K562 (cell line): ENCODE measurements around the gene ANO4. TPM values are rescaled to one million over a fixed set of nuclear protein-coding genes. Genes with fewer than 3 reads are reported as not detected.

ENCODE experiments used
- ATAC-seq: fragments of 200-7000 bp; cut with Tn5 transposase; 3 replicates; pipeline ENCODE4 v1.9.1; 2020; ENCODE audit warnings: moderate library complexity
- BruUV-seq: library from RNA; stranded (reverse); fragments of 400-500 nt; replicated peaks from 2 replicates; lab custom pipeline; 2021; lab: Mats Ljungman, UMichigan
- CTCF ChIA-PET: fragments of 300-600 bp; formaldehyde crosslinking; extraction: SDS; loops from one replicate; lab custom pipeline; 2021; ENCODE audit warnings: low intra/inter-chr PET ratio; lab: Yijun Ruan, JAX
- POLR2A ChIA-PET: fragments of 300-600, 350-650 bp; sonication (Branson Sonifier 250); formaldehyde crosslinking; extraction: SDS; loops from one replicate; lab custom pipeline; 2021; ENCODE audit warnings: antibody characterized with exemption, inconsistent platforms; lab: Yijun Ruan, JAX
- DNase-seq, 4 experiments: peaks; one replicate each; pipeline versions ENCODE4 v3.0.0 to v3.0.0-alpha.2; 2011 to 2018; ENCODE audit warnings: low spot score in 3 of 4, mixed read lengths in 3 of 4; ENCODE audit errors: extremely low read depth in 1 of 4
- FAIRE-seq: peaks from 2 replicates; lab custom pipeline; 2011; peaks lifted over from hg19 to GRCh38; lab: Jason Lieb, UNC
- H2AFZ ChIP-seq: 2 replicates; pipeline ENCODE4 v1.6.0; 2011; ENCODE audit warnings: low read depth, low read length, control low read depth, inconsistent platforms
- H3K27ac ChIP-seq: fragments of 200-600 bp; 3 replicates; pipeline ENCODE4 v1.8.0; 2011; ENCODE audit warnings: low read depth, mild to moderate bottlenecking, control low read depth, inconsistent platforms, low read length, moderate library complexity, mixed read lengths; ENCODE audit errors: extremely low read depth
- H3K27me3 ChIP-seq, 2 experiments: fragments of 300-600 bp in 1 of 2; 2 replicates in 1 of 2; 3 replicates in 1 of 2; pipeline versions ENCODE4 v1.6.0 to v1.8.0; 2011; ENCODE audit warnings: inconsistent platforms in 2 of 2, low read length in 2 of 2, mild to moderate bottlenecking in 1 of 2, mixed read lengths in 1 of 2, moderate library complexity in 1 of 2; ENCODE audit not compliant: control insufficient read depth in 2 of 2, insufficient read depth in 2 of 2
- H3K36me3 ChIP-seq: fragments of 300-600 bp; 3 replicates; pipeline ENCODE4 v1.8.0; 2011; ENCODE audit warnings: mild to moderate bottlenecking, low read length, inconsistent platforms; ENCODE audit not compliant: control insufficient read depth, insufficient read depth
- H3K4me1 ChIP-seq, 2 experiments: fragments of 200-600 bp in 1 of 2; replicated peaks in 1 of 2; 2 replicates in 1 of 2; 3 replicates in 1 of 2; pipeline versions ENCODE4 v1.5.1 to v1.8.0; 2011; ENCODE audit warnings: inconsistent platforms in 2 of 2, low read length in 2 of 2, mild to moderate bottlenecking in 1 of 2, mixed read lengths in 1 of 2, moderate library complexity in 1 of 2; ENCODE audit not compliant: control insufficient read depth in 2 of 2, insufficient read depth in 2 of 2
- H3K4me2 ChIP-seq: 2 replicates; pipeline ENCODE4 v1.6.1; 2011; ENCODE audit warnings: low read length, control low read depth, inconsistent platforms, mixed read lengths; ENCODE audit not compliant: insufficient read depth
- H3K4me3 ChIP-seq: fragments of 200-600 bp; sonication (generic), shearing (Covaris generic); 2 replicates; pipeline ENCODE4 v1.5.1; 2016; ENCODE audit warnings: control low read depth, inconsistent platforms
- H3K79me2 ChIP-seq: fragments of 200-600 bp; 3 replicates; pipeline ENCODE4 v1.8.0; 2011; ENCODE audit warnings: low read length, inconsistent platforms; ENCODE audit not compliant: control insufficient read depth, insufficient read depth
- H3K9ac ChIP-seq, 2 experiments: 2 replicates each; pipeline versions ENCODE4 v1.6.0 to v1.6.1; 2011; ENCODE audit warnings: low read depth in 2 of 2, low read length in 2 of 2, control low read depth in 1 of 2, inconsistent platforms in 1 of 2, mild to moderate bottlenecking in 1 of 2, mixed read lengths in 1 of 2; ENCODE audit not compliant: insufficient read depth in 1 of 2
- H3K9me1 ChIP-seq: one replicate; pipeline ENCODE4 v1.6.0; 2011; ENCODE audit warnings: inconsistent platforms, mild to moderate bottlenecking, low read length, moderate library complexity; ENCODE audit not compliant: control insufficient read depth, insufficient read depth
- H3K9me3 ChIP-seq: replicated peaks from 2 replicates; pipeline ENCODE4 v1.5.1; 2011; ENCODE audit warnings: low read depth, low read length, inconsistent platforms; ENCODE audit not compliant: control insufficient read depth, insufficient read depth
- H4K20me1 ChIP-seq: replicated peaks from 2 replicates; pipeline ENCODE4 v1.6.1; 2011; ENCODE audit warnings: low read length, inconsistent platforms, mixed read lengths; ENCODE audit not compliant: control insufficient read depth, insufficient read depth
- ATF2 ChIP-seq: sonication (generic); formaldehyde crosslinking; IDR thresholded peaks from 2 replicates; pipeline ENCODE4 v1.8.1; 2022; ENCODE audit warnings: missing genetic modification reagents
- BRF1 ChIP-seq: IDR thresholded peaks from 3 replicates; pipeline ENCODE4 v1.6.1; 2011; ENCODE audit warnings: borderline replicate concordance, mild to moderate bottlenecking; ENCODE audit not compliant: insufficient read length; ENCODE audit errors: extremely low read depth
- FOXK1 ChIP-seq: sonication (generic); formaldehyde crosslinking; IDR thresholded peaks from 2 replicates; pipeline ENCODE4 v1.8.0; 2022; ENCODE audit warnings: missing genetic modification reagents, mild to moderate bottlenecking, borderline replicate concordance
- GATA2 ChIP-seq: sonication (generic); formaldehyde crosslinking; IDR thresholded peaks from 2 replicates; pipeline ENCODE4 v1.4.0; 2020; ENCODE audit warnings: mild to moderate bottlenecking, missing genetic modification reagents
- GATAD2A ChIP-seq: fragments of 450-650 bp; IDR thresholded peaks from 2 replicates; pipeline ENCODE4 v1.6.1; 2017
- HDAC3 ChIP-seq: fragments of 450-650 bp; IDR thresholded peaks from 2 replicates; pipeline ENCODE4 v1.6.1; 2018; ENCODE audit warnings: borderline replicate concordance, mild to moderate bottlenecking, moderate library complexity; ENCODE audit not compliant: partially characterized antibody
- HLTF ChIP-seq: fragments of 450-650 bp; IDR thresholded peaks from 2 replicates; pipeline ENCODE4 v1.6.1; 2016
- KLF13 ChIP-seq: fragments of 450-650 bp; IDR thresholded peaks from 2 replicates; pipeline ENCODE4 v1.6.1; 2016; ENCODE audit warnings: missing genetic modification characterization, low read depth, mild to moderate bottlenecking, missing compliant biosample characterization, moderate library complexity, borderline replicate concordance
- MED1 ChIP-seq: sonication (generic); formaldehyde crosslinking; IDR thresholded peaks from 2 replicates; pipeline ENCODE4 v1.8.1; 2023; ENCODE audit warnings: missing genetic modification reagents, borderline replicate concordance
- MYNN ChIP-seq, 2 experiments: sonication (generic); formaldehyde crosslinking in 1 of 2; IDR thresholded peaks; 2 replicates each; pipeline versions ENCODE4 v1.5.0 to v1.6.1; 2016 to 2020; ENCODE audit warnings: antibody characterized with exemption in 1 of 2, missing genetic modification reagents in 1 of 2
- PURB ChIP-seq: sonication (generic); formaldehyde crosslinking; IDR thresholded peaks from 2 replicates; pipeline ENCODE4 v1.9.0; 2021; ENCODE audit warnings: low read depth, mild to moderate bottlenecking, missing genetic modification reagents
- ZC3H11A ChIP-seq: IDR thresholded peaks from 2 replicates; pipeline ENCODE4 v1.6.1; 2012; ENCODE audit warnings: low read depth, low read length, improper control_type of control experiment
- ZKSCAN3 ChIP-seq: fragments of 250-450 bp; sonication (Bioruptor Pico); IDR thresholded peaks from 2 replicates; pipeline ENCODE4 v1.4.0; 2020
- ZNF280A ChIP-seq: fragments of 450-650 bp; IDR thresholded peaks from 2 replicates; pipeline ENCODE4 v1.6.1; 2018; ENCODE audit warnings: mild to moderate bottlenecking, low read depth; ENCODE audit not compliant: partially characterized antibody
- ZNF324 ChIP-seq: fragments of 250-450 bp; sonication (Bioruptor Pico); IDR thresholded peaks from 2 replicates; pipeline ENCODE4 v1.4.0; 2020; ENCODE audit warnings: mild to moderate bottlenecking
- ZNF583 ChIP-seq: fragments of 250-450 bp; sonication (Bioruptor Pico); IDR thresholded peaks from 2 replicates; pipeline ENCODE4 v1.4.0; 2020
- WGBS: fragments of 100-300 bp; shearing (Covaris generic); methylation state at CpG from one replicate; pipeline ENCODE4 v1.1.6; 2016; ENCODE audit warnings: low coverage, mixed read lengths; ENCODE audit not compliant: insufficient coverage; ENCODE audit errors: missing lambda C conversion rate; 5-methylcytosine and 5-hydroxymethylcytosine counted together
- in situ Hi-C: fragments of 300-500 bp; cut with MboI; formaldehyde crosslinking; loops from 4 replicates; pipeline ENCODE4 v1.15.0; 2018; ENCODE audit warnings: inconsistent platforms, mixed read lengths
- intact Hi-C: fragments of 100-400 bp; cut with micrococcal nuclease; formaldehyde crosslinking; loops from 2 replicates; pipeline ENCODE4 v1.14.2; 2022
- polyA plus RNA-seq, 8 experiments: library from polyadenylated mRNA; depleted of rRNA in 4 of 8; stranded (reverse) in 5 of 8; unstranded in 3 of 8; fragments of >200 nt; fragmentation: Nextera tagmentation in 2 of 8; fragmentation: Illumina TruSeq in 1 of 8; extraction: Ambion mirVana in 2 of 8; extraction: Trizol in 1 of 8; gene quantifications; 2 replicates each; pipeline versions ENCODE4 v1.2.1 to v1.2.3, GENCODE V29; 2011 to 2014; ENCODE audit warnings: inconsistent platforms in 1 of 8, missing spikeins in 1 of 8
- total RNA-seq, 7 experiments: library from RNA; depleted of rRNA in 6 of 7; stranded (reverse); fragments of >200 nt in 6 of 7; fragmentation: Illumina TruSeq in 2 of 7; extraction: Trizol in 2 of 7; gene quantifications; 2 replicates each; pipeline versions ENCODE4 v1.2.1 to v1.2.3, GENCODE V29; 2011 to 2021; ENCODE audit warnings: low replicate concordance in 1 of 7

The ANO4 gene
- total and polyA plus RNA-seq, 9 of the 15 experiments (the other 6 are each of a cell fraction or from before 2014, with no cell fraction given) = not detected

- intact Hi-C loops (no loop called here), in situ Hi-C loops (no loop called here)
- no TSS peak for BruUV-seq
- no peak for FAIRE-seq
- H3K4me3 ChIP-seq = no peak overlapping the region
- H3K9me3 ChIP-seq = no peaks in the 10 kb centered on the region
- ATAC-seq = no peak
- no peak for DNase-seq
- no peaks in the 10 kb centered on the region for H3K9me1 ChIP-seq
- no peak for TF ChIP-seq KLF13 (tag)
- H3K4me1 ChIP-seq = no peaks in the 10 kb centered on the region
- 8% methylated on average over 1 of the region's 1 CpG for WGBS
- no peaks in the 10 kb centered on the region for H4K20me1 ChIP-seq
- H3K27me3 ChIP-seq = no peaks in the 10 kb centered on the region
- no peak overlapping the region for H3K9ac ChIP-seq
- POLR2A ChIA-PET = no interaction called here
- no peaks in the 10 kb centered on the region for H3K36me3 ChIP-seq
- H2AFZ ChIP-seq = no peak overlapping the region
- CTCF ChIA-PET = no interaction called here
- no peaks in the 10 kb centered on the region for H3K79me2 ChIP-seq
- H3K4me2 ChIP-seq = no peak overlapping the region
- H3K27ac ChIP-seq = no peak overlapping the region
Observed at GRCh38 chr12:100901266-100901665, 106.7 kb downstream of the ANO4 start.

GRCh38 chr12:100904270-100904669 lies 109.7 kb downstream of the ANO4 start:
- no TSS peak for BruUV-seq
- no peak overlapping the region for H3K27ac ChIP-seq
- POLR2A ChIA-PET = no interaction called here
- TF ChIP-seq ZNF324 (no peak), MYNN (IDR thresholded peaks at IDR 0.05) (no peak), MYNN (CRISPR knock-in tag; IDR thresholded peaks at IDR 0.05) (no peak), ZC3H11A (no peak), GATA2 (CRISPR knock-in tag) (no peak), PURB (CRISPR knock-in tag) (no peak), ATF2 (no peak), HDAC3 (no peak), ZKSCAN3 (CRISPR knock-in tag) (no peak), ZNF280A (no peak), MED1 (CRISPR knock-in tag) (no peak), BRF1 (no peak), HLTF (no peak), GATAD2A (no peak), ZNF583 (CRISPR knock-in tag) (no peak), FOXK1 (no peak)

More at GRCh38 chr12:100904270-100904669, 109.7 kb downstream of the ANO4 start:
- intact Hi-C loops = no loop called here
- Histone ChIP-seq H3K27me3 (no peaks in the 10 kb centered on the region), H3K9me1 (no peaks in the 10 kb centered on the region), H3K4me3 (no peak overlapping the region), H3K36me3 (no peaks in the 10 kb centered on the region), H3K9me3 (no peaks in the 10 kb centered on the region), H3K79me2 (no peaks in the 10 kb centered on the region), H3K4me1 (no peaks in the 10 kb centered on the region), H3K9ac (no peak overlapping the region), H2AFZ (no peak overlapping the region), H3K4me2 (no peak overlapping the region), H4K20me1 (no peaks in the 10 kb centered on the region)
- in situ Hi-C loops = no loop called here
- CTCF ChIA-PET = no interaction called here
- DNase-seq = no peak
- FAIRE-seq = no peak
- 0% methylated on average over 3 of the region's 3 CpGs for WGBS
- no peak for ATAC-seq
